Calu3 (cell line): Measurements from ENCODE around the gene TMEM244. TPM values are rescaled to one million over a fixed set of nuclear protein-coding genes. Genes with fewer than 3 reads are reported as not detected.

Experiments used
- BruUV-seq: library from RNA; stranded (reverse); fragments of 400-500 nt; replicated peaks from 2 replicates; lab custom pipeline; 2021; lab: Mats Ljungman, UMichigan
- CTCF ChIA-PET: fragments of 300-600 bp; sonication (Branson Sonifier 250); formaldehyde crosslinking; loops from one replicate; lab custom pipeline; 2022; ENCODE audit warnings: antibody characterized with exemption; lab: Charles Lee
- DNase-seq: peaks from one replicate; pipeline ENCODE4 v3.0.0; 2022
- H3K27ac Mint-ChIP-seq: one replicate; pipeline ENCODE4 v1.8.0; 2022; ENCODE audit warnings: mixed read lengths; ENCODE audit not compliant: unreplicated experiment
- H3K27me3 Mint-ChIP-seq: one replicate; pipeline ENCODE4 v1.8.0; 2022; ENCODE audit warnings: mixed read lengths; ENCODE audit not compliant: unreplicated experiment
- H3K36me3 Mint-ChIP-seq: one replicate; pipeline ENCODE4 v1.8.0; 2022; ENCODE audit warnings: mild to moderate bottlenecking, moderate library complexity, mixed read lengths; ENCODE audit not compliant: insufficient read depth, unreplicated experiment
- H3K4me1 Mint-ChIP-seq: one replicate; pipeline ENCODE4 v1.8.0; 2022; ENCODE audit warnings: mild to moderate bottlenecking, low read depth, mixed read lengths; ENCODE audit not compliant: unreplicated experiment
- H3K4me3 Mint-ChIP-seq: one replicate; pipeline ENCODE4 v1.8.0; 2022; ENCODE audit warnings: mild to moderate bottlenecking, low read depth, moderate library complexity, mixed read lengths; ENCODE audit not compliant: unreplicated experiment
- H3K9me3 Mint-ChIP-seq: one replicate; pipeline ENCODE4 v1.8.0; 2022; ENCODE audit warnings: low read depth, mixed read lengths; ENCODE audit not compliant: unreplicated experiment
- intact Hi-C: fragments of 100-400 bp; cut with micrococcal nuclease; formaldehyde crosslinking; loops from one replicate; pipeline ENCODE4 v1.10.0; 2022; ENCODE audit not compliant: unreplicated experiment
- total RNA-seq: library from RNA; stranded (reverse); gene quantifications from 2 replicates; pipeline ENCODE4 v1.2.3, GENCODE V29; 2022
- TF ChIP-seq, protein P1 (sequence below): fragments of 200-600 bp; IDR thresholded peaks from one replicate; pipeline ENCODE4 v1.8.0; 2022; ENCODE audit warnings: antibody characterized with exemption; ENCODE audit not compliant: unreplicated experiment

The TMEM244 gene
- total RNA-seq, 1 experiment from 2014 or later = not detected

DNA sequence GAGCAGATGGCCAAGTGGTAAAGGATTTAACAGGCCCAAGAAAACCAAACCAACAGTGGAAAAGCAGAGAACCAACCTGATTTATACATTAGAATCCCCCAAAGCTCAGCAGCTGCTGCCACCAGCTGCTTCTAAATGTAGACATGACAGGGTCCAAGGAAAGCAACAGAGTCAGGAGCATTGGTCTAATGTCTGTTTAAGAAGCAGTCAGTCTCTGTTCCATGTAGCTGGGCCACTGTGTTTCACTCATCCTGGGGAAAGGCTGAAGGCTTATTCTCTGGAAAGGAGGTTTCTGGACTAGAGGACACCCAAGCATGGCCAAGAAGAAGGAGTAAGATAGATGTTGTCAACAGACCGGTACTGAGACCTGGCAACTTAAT lies 75.4 kb downstream of the TMEM244 start:
- CTCF ChIA-PET = no interaction called here
- intact Hi-C loops = no loop called here

DNA sequence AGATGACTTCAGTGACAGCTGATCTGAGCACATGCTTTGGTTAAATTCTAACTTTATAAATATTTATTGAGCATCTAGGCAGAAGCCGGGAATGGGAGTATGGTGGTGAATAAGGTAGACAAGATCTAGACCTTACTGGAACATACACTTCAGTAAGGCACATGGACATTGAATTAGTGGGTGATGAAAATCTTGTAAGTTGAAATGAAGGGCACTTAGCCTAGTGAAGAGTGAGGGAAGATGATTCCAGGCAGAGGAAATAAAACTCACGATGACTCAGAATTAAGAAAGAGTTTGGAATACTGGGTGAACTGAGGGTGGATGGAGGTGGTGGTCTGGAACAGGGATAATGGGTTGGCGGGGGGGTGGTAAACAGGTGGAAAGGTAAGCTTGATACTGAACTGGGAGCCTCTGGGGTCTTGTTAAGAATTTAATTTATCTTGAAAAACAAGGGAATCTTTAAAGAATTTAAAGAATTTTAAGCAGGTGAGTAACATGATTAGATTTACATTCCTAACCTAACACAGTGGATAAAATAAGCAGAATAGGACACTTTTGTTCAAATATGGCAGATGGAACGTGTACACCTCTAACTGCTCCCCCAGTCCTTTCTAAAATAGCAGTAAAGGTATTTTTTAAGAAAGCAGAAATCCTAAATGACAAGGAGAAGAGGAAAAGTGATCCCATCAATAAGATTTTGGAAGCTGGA lies 75.9 kb downstream of the TMEM244 start:
- Mint-ChIP-seq H3K27me3 (no peaks in the 10 kb centered on the region), H3K4me3 (no peak overlapping the region), H3K36me3 (no peaks in the 10 kb centered on the region), H3K9me3 (no peaks in the 10 kb centered on the region), H3K27ac (no peak overlapping the region), H3K4me1 (peaks cover 14% of the 10 kb centered on the region)
- BruUV-seq = no TSS peak
- no peak for DNase-seq
- CTCF ChIA-PET = no interaction called here
- intact Hi-C loops = no loop called here
- TF ChIP-seq, protein P1, sequence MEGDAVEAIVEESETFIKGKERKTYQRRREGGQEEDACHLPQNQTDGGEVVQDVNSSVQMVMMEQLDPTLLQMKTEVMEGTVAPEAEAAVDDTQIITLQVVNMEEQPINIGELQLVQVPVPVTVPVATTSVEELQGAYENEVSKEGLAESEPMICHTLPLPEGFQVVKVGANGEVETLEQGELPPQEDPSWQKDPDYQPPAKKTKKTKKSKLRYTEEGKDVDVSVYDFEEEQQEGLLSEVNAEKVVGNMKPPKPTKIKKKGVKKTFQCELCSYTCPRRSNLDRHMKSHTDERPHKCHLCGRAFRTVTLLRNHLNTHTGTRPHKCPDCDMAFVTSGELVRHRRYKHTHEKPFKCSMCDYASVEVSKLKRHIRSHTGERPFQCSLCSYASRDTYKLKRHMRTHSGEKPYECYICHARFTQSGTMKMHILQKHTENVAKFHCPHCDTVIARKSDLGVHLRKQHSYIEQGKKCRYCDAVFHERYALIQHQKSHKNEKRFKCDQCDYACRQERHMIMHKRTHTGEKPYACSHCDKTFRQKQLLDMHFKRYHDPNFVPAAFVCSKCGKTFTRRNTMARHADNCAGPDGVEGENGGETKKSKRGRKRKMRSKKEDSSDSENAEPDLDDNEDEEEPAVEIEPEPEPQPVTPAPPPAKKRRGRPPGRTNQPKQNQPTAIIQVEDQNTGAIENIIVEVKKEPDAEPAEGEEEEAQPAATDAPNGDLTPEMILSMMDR = no peak

More for the DNA sequence above, 75.4 kb downstream of the TMEM244 start:
- TF ChIP-seq, protein P1 = no peak
- H3K27ac Mint-ChIP-seq = no peak overlapping the region
- H3K4me1 Mint-ChIP-seq = peaks cover 14% of the 10 kb centered on the region
- no peaks in the 10 kb centered on the region for H3K27me3 Mint-ChIP-seq
- no peak overlapping the region for H3K4me3 Mint-ChIP-seq
- no TSS peak for BruUV-seq
- no peak for DNase-seq
- no peaks in the 10 kb centered on the region for H3K36me3 Mint-ChIP-seq
- no peaks in the 10 kb centered on the region for H3K9me3 Mint-ChIP-seq

Other genes starting within 250 kb of the TMEM244 start
- gene ARHGAP18, start 151.1 kb downstream of the TMEM244 start, total RNA-seq = 64.5 and 65.6 TPM in 2 replicates
- 9.6 and 13.4 TPM in 2 replicates for gene L3MBTL3, start 157.3 kb upstream of the TMEM244 start, total RNA-seq